GM10248 (cell line): ENCODE measurements around the gene MOB3B.

Experiments
- CTCF ChIA-PET: fragments of 300-600 bp; sonication (Branson Sonifier 250); formaldehyde crosslinking; extraction: SDS; loops from one replicate; lab custom pipeline; 2021; ENCODE audit warnings: antibody characterized with exemption; lab: Yijun Ruan, JAX
- POLR2A ChIA-PET: fragments of 350-650 bp; sonication (Branson Sonifier 250); formaldehyde crosslinking; extraction: SDS; loops from one replicate; lab custom pipeline; 2020; ENCODE audit warnings: antibody characterized with exemption; lab: Yijun Ruan, JAX
- DNase-seq: peaks from one replicate; pipeline ENCODE4 v3.0.0; 2012; ENCODE audit errors: extremely low spot score
- CTCF ChIP-seq: IDR thresholded peaks from 2 replicates; pipeline ENCODE4 v1.5.1; 2012; ENCODE audit warnings: mild to moderate bottlenecking, low read depth; ENCODE audit errors: extremely low read depth, missing control alignments, control extremely low read depth

The MOB3B gene

GRCh38 chr9:27348785-27349697 is 180.6 kb downstream of the MOB3B start:
- POLR2A ChIA-PET, result no interaction called here
- CTCF ChIA-PET, result interaction anchor here (0.9 to 1.3 kb wide), 3 partner anchors 16 to 181 kb away, joined by 3 to 4 read pairs (median 3); no protein-coding TSS in a partner anchor
- no peak for TF ChIP-seq CTCF
- DNase-seq, result no peak

DNA sequence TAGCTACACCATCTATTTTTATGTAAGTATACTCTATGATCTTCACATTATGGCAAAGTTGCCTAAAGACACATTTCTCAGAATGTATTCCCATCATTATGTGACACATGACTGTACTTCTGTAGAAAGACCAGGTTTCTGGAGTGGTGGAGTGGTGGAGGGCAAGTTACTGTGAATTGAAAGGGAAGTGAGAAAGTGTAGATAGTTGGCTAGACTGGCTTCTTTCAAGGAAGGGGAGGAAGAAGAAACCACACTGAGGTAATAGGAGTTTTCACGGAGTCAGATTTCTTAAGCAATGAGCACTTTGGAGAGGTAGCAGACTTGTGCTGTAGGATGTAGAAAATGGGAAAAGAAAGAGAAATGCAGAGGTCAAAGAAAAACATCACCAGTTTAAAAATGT is 181.7 kb downstream of the MOB3B start:
- no peak for TF ChIP-seq CTCF
- CTCF ChIA-PET, result no interaction called here
- POLR2A ChIA-PET, result no interaction called here
- no peak for DNase-seq

DNA sequence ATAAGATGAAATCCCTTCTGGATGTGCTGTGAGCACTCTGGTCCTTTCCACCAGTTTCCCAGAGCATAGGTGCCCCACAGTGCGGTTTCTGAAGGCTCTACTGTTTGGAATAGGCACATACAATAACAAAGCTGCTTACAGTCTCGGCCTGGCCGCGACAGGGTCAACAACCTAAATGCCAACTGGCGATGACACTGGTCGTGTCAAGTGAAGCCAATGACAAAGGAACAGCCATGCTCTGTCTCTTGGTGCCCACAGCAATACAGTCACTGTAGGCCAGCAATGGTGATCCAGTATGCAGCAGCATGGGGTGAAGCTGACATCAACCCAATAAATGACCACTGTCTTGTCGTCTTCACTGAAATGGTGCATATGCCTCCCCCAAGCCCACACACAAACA is 184.8 kb downstream of the MOB3B start:
- POLR2A ChIA-PET, result no interaction called here
- CTCF ChIA-PET, result interaction anchor here (1.6 kb wide), 1 partner anchor 11 kb away, joined by 5 read pairs; no protein-coding TSS in a partner anchor
- DNase-seq, result no peak
- TF ChIP-seq CTCF, result no peak

DNA sequence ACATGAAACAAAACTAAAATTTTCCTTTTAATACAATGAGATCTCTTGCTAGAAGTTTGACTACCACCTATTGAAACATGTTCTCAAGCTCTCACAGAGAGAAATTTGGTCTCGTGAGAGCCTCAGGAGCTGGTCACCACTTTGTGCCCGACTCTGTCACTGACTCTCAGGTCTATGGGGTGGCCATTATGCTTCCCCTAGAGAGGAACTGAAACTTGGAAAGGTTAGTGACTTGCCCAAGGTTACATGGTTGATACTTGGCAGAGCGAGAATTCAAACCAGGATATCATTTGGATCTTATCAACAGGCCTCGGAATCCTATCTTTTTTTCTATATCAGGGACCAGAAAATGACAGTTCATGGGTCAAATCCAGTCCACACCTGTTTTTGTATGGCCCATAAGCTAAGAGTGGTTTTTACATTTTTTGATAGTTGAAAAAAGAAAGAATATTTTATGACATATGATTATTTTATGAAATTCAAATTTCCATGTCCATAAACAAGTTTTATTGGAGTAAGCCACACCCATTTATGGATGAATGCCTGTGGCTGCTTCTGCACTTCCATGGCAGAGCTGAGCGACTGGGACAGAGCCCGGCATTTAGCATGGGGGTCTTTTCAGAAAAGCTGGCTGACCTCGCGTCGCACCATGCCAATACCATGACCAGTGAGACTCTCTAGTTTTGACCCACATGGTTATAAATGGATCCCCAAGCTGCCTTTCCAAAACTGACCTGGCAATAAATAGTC is 187.9 kb downstream of the MOB3B start:
- CTCF ChIA-PET, result interaction anchor here (1.2 kb wide), 1 partner anchor 8 kb away, joined by 3 read pairs; no protein-coding TSS in a partner anchor
- no peak for DNase-seq
- no peak for TF ChIP-seq CTCF
- POLR2A ChIA-PET, result no interaction called here

DNA sequence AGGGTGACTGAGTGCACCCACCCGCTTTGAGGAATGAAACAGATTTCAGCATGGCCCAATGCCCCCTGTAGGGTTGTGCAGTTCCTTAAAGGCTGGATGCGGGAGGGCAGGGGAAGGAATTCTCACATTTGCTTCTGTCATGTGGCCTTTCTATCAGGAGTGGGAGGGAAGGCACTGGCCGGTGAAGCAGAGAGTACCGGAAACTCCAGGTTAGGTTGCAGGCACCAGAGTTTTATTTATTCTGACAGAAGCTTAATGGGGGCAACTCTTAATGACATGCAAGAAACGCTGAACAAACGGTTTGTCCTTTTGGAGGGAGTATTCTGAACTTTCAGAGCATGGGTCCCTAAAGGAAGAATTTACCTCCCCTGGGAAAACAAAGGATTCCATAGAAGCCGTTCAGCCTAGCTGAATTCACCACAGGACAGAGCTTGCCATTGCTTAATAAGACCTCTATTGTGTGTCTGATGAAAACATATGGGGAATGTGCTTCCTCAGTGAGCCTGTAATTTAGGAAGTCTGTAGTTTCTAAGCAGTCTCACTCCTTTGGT is 188.6 kb downstream of the MOB3B start:
- CTCF ChIA-PET, result no interaction called here
- POLR2A ChIA-PET, result no interaction called here
- TF ChIP-seq CTCF, result no peak
- DNase-seq, result no peak

DNA sequence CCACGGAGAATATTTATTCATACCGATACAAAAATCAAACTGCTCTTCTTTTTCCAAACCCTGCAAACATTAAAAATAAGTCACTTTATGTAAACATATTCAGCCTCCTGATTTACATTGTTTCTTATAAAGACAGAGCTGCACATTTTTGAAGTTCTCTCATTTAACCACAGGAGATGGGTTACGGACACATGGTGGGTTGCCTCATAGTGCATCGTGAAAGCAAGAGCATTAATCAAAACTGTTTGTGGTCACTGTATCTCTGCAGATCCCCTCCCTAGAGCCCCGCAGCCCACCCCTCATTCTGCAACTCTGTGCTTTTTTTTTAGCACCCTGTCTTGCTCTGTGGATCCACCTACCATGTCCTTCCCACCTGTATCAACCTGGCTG is 189.3 kb downstream of the MOB3B start:
- ChIA-PET CTCF (no interaction called here), POLR2A (no interaction called here)
- no peak for DNase-seq
- TF ChIP-seq CTCF, result no peak
